ENCODE results near the gene MRPL37. TPM values are rescaled to one million over a fixed set of nuclear protein-coding genes. Genes with fewer than 3 reads are reported as not detected.

Gene MRPL37
- total and polyA plus RNA-seq, 2 donors (not counting 1 experiment from before 2014, with no cell fraction given) = 9.6 to 37.0 TPM

- Histone ChIP-seq H3K4me2 (replicated peaks; ENCODE audit: low read depth, low read length, poor library complexity, severe bottlenecking) (no peak overlapping the region), H3K79me2 (ENCODE audit: control insufficient read depth, insufficient read depth, low read length) (no peaks in the 10 kb centered on the region), H3K27ac (ENCODE audit: low read length in 2 of 2) (no peak overlapping the region), H3K27me3 (replicated peaks in 1 of 4; ENCODE audit: control extremely low read depth in 1 of 4, control insufficient read depth in 3 of 4, insufficient read depth in 4 of 4, low read length in 3 of 4) (no peaks in the 10 kb centered on the region), H3K4me3 (ENCODE audit: control extremely low read depth in 1 of 5, extremely low read depth in 1 of 5, insufficient read depth in 1 of 5, low read depth in 2 of 5, low read length in 4 of 5) (no peak overlapping the region), H2AFZ (ENCODE audit: insufficient read depth, low read depth, low read length, poor library complexity, severe bottlenecking) (no peak overlapping the region), H3K36me3 (replicated peaks in 1 of 2; ENCODE audit: control extremely low read depth in 1 of 2, control insufficient read depth in 1 of 2, extremely low read depth in 1 of 2, insufficient read depth in 2 of 2, low read length in 1 of 2) (peaks cover 0 to 15% of the 10 kb centered on the region in 2 experiments), H4K20me1 (ENCODE audit: control insufficient read depth, insufficient read depth, low read length, poor library complexity, severe bottlenecking) (no peaks in the 10 kb centered on the region), H3K9ac (ENCODE audit: low read length) (no peak overlapping the region), H3K9me3 (ENCODE audit: control extremely low read depth in 1 of 3, control insufficient read depth in 2 of 3, insufficient read depth in 1 of 3, low read length in 2 of 3) (no peaks in the 10 kb centered on the region), H3K4me1 (ENCODE audit: control insufficient read depth in 2 of 2, insufficient read depth in 2 of 2, low read length in 2 of 2) (no peaks in the 10 kb centered on the region)
- H3K27ac Mint-ChIP-seq = no peak overlapping the region
- no peaks in the 10 kb centered on the region for H3K27me3 Mint-ChIP-seq
- CTCF ChIA-PET = no interaction called here
- H3K9me3 Mint-ChIP-seq (ENCODE audit: insufficient read depth) = no peaks in the 10 kb centered on the region
- no peaks in the 10 kb centered on the region for H3K4me1 Mint-ChIP-seq
- intact Hi-C loops (cut with micrococcal nuclease) = no loop called here
- H3K4me3 Mint-ChIP-seq = no peak overlapping the region
- no peak for DNase-seq
- no peak for ATAC-seq (ENCODE audit: low read depth)
- WGBS (ENCODE audit: insufficient coverage) = 99% methylated on average over 6 of the region's 6 CpGs
- TF ChIP-seq CTCF (IDR thresholded peaks at IDR 0.05) = no peak
- no peak for TF ChIP-seq EZH2 (IDR thresholded peaks at IDR 0.05; ENCODE audit: borderline replicate concordance, insufficient read depth, low read depth, low read length, poor library complexity, severe bottlenecking)
- POLR2A ChIA-PET = no interaction called here
These were observed 24.3 kb downstream of the MRPL37 start for GRCh38 chr1:54224233-54224632.

- Histone ChIP-seq H3K27me3 (replicated peaks in 1 of 4; ENCODE audit: control extremely low read depth in 1 of 4, control insufficient read depth in 3 of 4, insufficient read depth in 4 of 4, low read length in 3 of 4) (no peaks in the 10 kb centered on the region), H3K9ac (ENCODE audit: low read length) (no peak overlapping the region), H3K4me1 (ENCODE audit: control insufficient read depth in 2 of 2, insufficient read depth in 2 of 2, low read length in 2 of 2) (no peaks in the 10 kb centered on the region), H3K4me3 (ENCODE audit: control extremely low read depth in 1 of 5, extremely low read depth in 1 of 5, insufficient read depth in 1 of 5, low read depth in 2 of 5, low read length in 4 of 5) (no peak overlapping the region), H3K79me2 (ENCODE audit: control insufficient read depth, insufficient read depth, low read length) (no peaks in the 10 kb centered on the region), H2AFZ (ENCODE audit: insufficient read depth, low read depth, low read length, poor library complexity, severe bottlenecking) (no peak overlapping the region), H3K27ac (ENCODE audit: low read length in 2 of 2) (no peak overlapping the region), H3K36me3 (replicated peaks in 1 of 2; ENCODE audit: control extremely low read depth in 1 of 2, control insufficient read depth in 1 of 2, extremely low read depth in 1 of 2, insufficient read depth in 2 of 2, low read length in 1 of 2) (peaks cover 0 to 5% of the 10 kb centered on the region in 2 experiments), H4K20me1 (ENCODE audit: control insufficient read depth, insufficient read depth, low read length, poor library complexity, severe bottlenecking) (no peaks in the 10 kb centered on the region), H3K9me3 (ENCODE audit: control extremely low read depth in 1 of 3, control insufficient read depth in 2 of 3, insufficient read depth in 1 of 3, low read length in 2 of 3) (no peaks in the 10 kb centered on the region), H3K4me2 (replicated peaks; ENCODE audit: low read depth, low read length, poor library complexity, severe bottlenecking) (no peak overlapping the region)
- Mint-ChIP-seq H3K4me1 (no peaks in the 10 kb centered on the region), H3K4me3 (no peak overlapping the region), H3K27ac (no peak overlapping the region), H3K9me3 (ENCODE audit: insufficient read depth) (no peaks in the 10 kb centered on the region), H3K27me3 (no peaks in the 10 kb centered on the region)
- TF ChIP-seq CTCF (IDR thresholded peaks at IDR 0.05) = no peak
- no peak for TF ChIP-seq EZH2 (IDR thresholded peaks at IDR 0.05; ENCODE audit: borderline replicate concordance, insufficient read depth, low read depth, low read length, poor library complexity, severe bottlenecking)
- DNase-seq = no peak
- 97% methylated on average over 5 of the region's 6 CpGs for WGBS (ENCODE audit: insufficient coverage)
- CTCF ChIA-PET = no interaction called here
- no peak for ATAC-seq (ENCODE audit: low read depth)
- POLR2A ChIA-PET = no interaction called here
- intact Hi-C loops (cut with micrococcal nuclease) = no loop called here
These were observed 25.4 kb downstream of the MRPL37 start for GRCh38 chr1:54225378-54225777.
